ENCODE measurements around the gene RGS3. TPM values are rescaled to one million over a fixed set of nuclear protein-coding genes. Genes with fewer than 3 reads are reported as not detected.
A peak's percentile ranks its signal among the peaks of the same experiment; 100 is the strongest.

The RGS3 gene
- total RNA-seq, 1 experiment from 2014 or later: 39.4 TPM

- Histone ChIP-seq H3K9ac (ENCODE audit: low read length) (peak overlapping the region; percentile 49), H4K20me1 (ENCODE audit: insufficient read depth) (no peaks in the 10 kb centered on the region), H3K36me3 (ENCODE audit: control insufficient read depth in 1 of 2, insufficient read depth in 2 of 2, low read length in 2 of 2) (no peaks in the 10 kb centered on the region), H3K4me3 (replicated peaks in 1 of 2; ENCODE audit: low read depth in 1 of 2, low read length in 2 of 2) (no peak overlapping the region), H3K27me3 (ENCODE audit: insufficient read depth, low read length) (no peaks in the 10 kb centered on the region), H3K9me3 (ENCODE audit: control insufficient read depth in 1 of 2, insufficient read depth in 1 of 2, low read depth in 1 of 2, low read length in 2 of 2) (no peaks in the 10 kb centered on the region), H2AFZ (ENCODE audit: low read depth, low read length, poor library complexity, severe bottlenecking) (no peak overlapping the region), H3K27ac (ENCODE audit: low read depth, low read length) (peak overlapping the region; percentile 55), H3K4me1 (ENCODE audit: control insufficient read depth in 1 of 2, insufficient read depth in 2 of 2, low read length in 2 of 2) (peaks cover 45 to 52% of the 10 kb centered on the region in 2 experiments), H3K9me2 (ENCODE audit: insufficient read depth) (no peaks in the 10 kb centered on the region), H3K79me2 (ENCODE audit: insufficient read depth, low read length) (no peaks in the 10 kb centered on the region), H3K4me2 (ENCODE audit: low read length) (peak overlapping the region; percentile 87)
- ChIA-PET RAD21 (ENCODE audit: low non-redundant PET in 1 of 2, low total read pairs in 2 of 2, uncharacterized antibody in 2 of 2, unreplicated experiment in 2 of 2) (interaction anchor here in 1 of 2 experiments (2.0 kb wide), 1 partner anchor 35 kb away, joined by 4 read pairs; no protein-coding TSS in a partner anchor), POLR2A (interaction anchor here (1.2 kb wide), 1 partner anchor 17 kb away, joined by 3 read pairs; no protein-coding TSS in a partner anchor), CTCF (interaction anchor here (0.6 kb wide), 1 partner anchor 12 kb away, joined by 3 read pairs; no protein-coding TSS in a partner anchor)
- TF ChIP-seq ZFX (IDR thresholded peaks at IDR 0.05) (no peak), ATF3 (IDR thresholded peaks at IDR 0.05) (no peak), FOSL1 (IDR thresholded peaks at IDR 0.05; ENCODE audit: low read depth) (no peak), EZH2phosphoT487 (IDR thresholded peaks at IDR 0.05; ENCODE audit: borderline replicate concordance) (no peak), SRF (IDR thresholded peaks at IDR 0.05; ENCODE audit: low read depth) (no peak), ZBTB33 (IDR thresholded peaks at IDR 0.05; ENCODE audit: extremely low read depth, insufficient replicate concordance, low read length) (no peak), CEBPB (IDR thresholded peaks at IDR 0.05; ENCODE audit: low read depth) (no peak), SP1 (IDR thresholded peaks at IDR 0.05; ENCODE audit: low read depth) (no peak), POLR2A (IDR thresholded peaks at IDR 0.05; ENCODE audit: borderline replicate concordance, extremely low read depth, insufficient read depth, insufficient read length) (no peak), SIN3A (IDR thresholded peaks at IDR 0.05; ENCODE audit: low read depth) (no peak)
- no peak; the same call in 1 of the 2 replicates for ATAC-seq
- TSS peak; percentile 78 for BruUV-seq (replicated peaks)
- intact Hi-C loops (cut with micrococcal nuclease): no loop called here
- DNase-seq (ENCODE audit: low read depth, low spot score): no peak
These were observed 156.2 kb downstream of the RGS3 start for GRCh38 chr9:113619491-113620376.
